Glutamatergic neuron (in vitro differentiated cells): Measurements from ENCODE around the gene LRRC4B. TPM values are rescaled to one million over a fixed set of nuclear protein-coding genes. Genes with fewer than 3 reads are reported as not detected.

ENCODE experiments used
- DNase-seq: peaks from one replicate; pipeline ENCODE4 v3.0.0; 2022
- H3K27ac Mint-ChIP-seq: one replicate; pipeline ENCODE4 v1.8.0; 2020; ENCODE audit warnings: mild to moderate bottlenecking, mixed read lengths, inconsistent platforms; ENCODE audit not compliant: unreplicated experiment
- H3K27me3 Mint-ChIP-seq: one replicate; pipeline ENCODE4 v1.8.0; 2020; ENCODE audit warnings: mild to moderate bottlenecking, moderate library complexity, mixed read lengths, inconsistent platforms; ENCODE audit not compliant: unreplicated experiment
- H3K36me3 Mint-ChIP-seq: one replicate; pipeline ENCODE4 v1.8.0; 2020; ENCODE audit warnings: mild to moderate bottlenecking, mixed read lengths, inconsistent platforms; ENCODE audit not compliant: unreplicated experiment
- H3K4me1 Mint-ChIP-seq: one replicate; pipeline ENCODE4 v1.8.0; 2020; ENCODE audit warnings: mild to moderate bottlenecking, low read depth, mixed read lengths, inconsistent platforms; ENCODE audit not compliant: unreplicated experiment
- H3K4me3 Mint-ChIP-seq: one replicate; pipeline ENCODE4 v1.8.0; 2020; ENCODE audit warnings: mild to moderate bottlenecking, mixed read lengths, inconsistent platforms; ENCODE audit not compliant: unreplicated experiment
- H3K9me3 Mint-ChIP-seq: one replicate; pipeline ENCODE4 v1.8.0; 2020; ENCODE audit warnings: mild to moderate bottlenecking, moderate library complexity, mixed read lengths, inconsistent platforms; ENCODE audit not compliant: unreplicated experiment
- total RNA-seq: library from RNA; stranded (reverse); fragmentation: NEBNext Ultra II Directional; extraction: Animal tissue kit (Norgen Biotek cat#: 25700); gene quantifications from one replicate; pipeline ENCODE4 v1.2.1, GENCODE V29; 2021; ENCODE audit not compliant: unreplicated experiment
- TF ChIP-seq, protein P1 (sequence below): fragments of 200-600 bp; sonication (generic); IDR thresholded peaks from one replicate; pipeline ENCODE4 v1.5.0; 2021; ENCODE audit not compliant: partially characterized antibody, unreplicated experiment

Gene LRRC4B
- total RNA-seq, 1 donor from 2014 or later: 28.5 TPM

- TF ChIP-seq, protein P1, sequence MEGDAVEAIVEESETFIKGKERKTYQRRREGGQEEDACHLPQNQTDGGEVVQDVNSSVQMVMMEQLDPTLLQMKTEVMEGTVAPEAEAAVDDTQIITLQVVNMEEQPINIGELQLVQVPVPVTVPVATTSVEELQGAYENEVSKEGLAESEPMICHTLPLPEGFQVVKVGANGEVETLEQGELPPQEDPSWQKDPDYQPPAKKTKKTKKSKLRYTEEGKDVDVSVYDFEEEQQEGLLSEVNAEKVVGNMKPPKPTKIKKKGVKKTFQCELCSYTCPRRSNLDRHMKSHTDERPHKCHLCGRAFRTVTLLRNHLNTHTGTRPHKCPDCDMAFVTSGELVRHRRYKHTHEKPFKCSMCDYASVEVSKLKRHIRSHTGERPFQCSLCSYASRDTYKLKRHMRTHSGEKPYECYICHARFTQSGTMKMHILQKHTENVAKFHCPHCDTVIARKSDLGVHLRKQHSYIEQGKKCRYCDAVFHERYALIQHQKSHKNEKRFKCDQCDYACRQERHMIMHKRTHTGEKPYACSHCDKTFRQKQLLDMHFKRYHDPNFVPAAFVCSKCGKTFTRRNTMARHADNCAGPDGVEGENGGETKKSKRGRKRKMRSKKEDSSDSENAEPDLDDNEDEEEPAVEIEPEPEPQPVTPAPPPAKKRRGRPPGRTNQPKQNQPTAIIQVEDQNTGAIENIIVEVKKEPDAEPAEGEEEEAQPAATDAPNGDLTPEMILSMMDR: no peak
- Mint-ChIP-seq H3K27ac (no peak overlapping the region), H3K9me3 (peaks cover 11% of the 10 kb centered on the region), H3K36me3 (peaks cover 5% of the 10 kb centered on the region), H3K4me3 (no peak overlapping the region), H3K27me3 (peaks cover 16% of the 10 kb centered on the region), H3K4me1 (peaks cover 19% of the 10 kb centered on the region)
- no peak for DNase-seq
Measured at GRCh38 chr19:50548191-50549058, 19.8 kb downstream of the LRRC4B start.

DNA sequence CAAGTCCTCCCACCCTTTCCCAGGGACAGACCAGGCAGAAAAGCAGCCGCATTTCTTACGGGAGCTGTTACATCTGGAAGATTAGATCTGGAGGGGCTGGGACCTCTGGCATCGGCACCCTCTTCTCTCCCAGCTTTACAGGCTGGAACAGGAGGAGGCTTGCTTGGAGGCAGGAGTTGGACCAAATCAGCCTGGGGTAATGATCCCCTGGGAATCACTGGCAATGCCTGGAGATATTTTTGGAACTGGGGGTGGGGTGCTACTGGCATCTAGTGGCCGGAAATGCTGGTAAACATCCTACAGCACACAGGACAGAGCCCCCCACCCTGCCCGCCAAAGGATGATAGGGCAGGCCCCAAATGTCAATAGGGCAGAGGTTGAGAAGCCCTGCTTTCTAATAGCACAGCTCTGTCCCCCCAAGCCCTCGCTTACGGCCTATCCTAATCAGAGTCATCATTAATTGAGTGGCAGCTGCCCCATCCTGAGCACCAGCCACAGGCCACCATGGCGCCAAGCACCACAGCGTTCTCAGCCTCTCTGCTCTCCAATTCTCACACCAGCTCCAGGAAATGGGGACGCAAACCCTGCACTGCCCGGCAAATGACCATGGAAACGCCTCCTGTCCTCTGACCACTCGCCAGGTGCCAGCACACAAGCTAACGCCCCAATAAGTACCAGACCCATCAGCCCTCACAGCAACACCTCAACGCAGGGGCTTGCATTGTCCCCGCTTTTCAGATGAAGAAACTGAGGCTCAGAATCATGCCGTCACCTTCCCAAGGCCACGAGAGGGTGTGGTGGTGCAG is 20.6 kb downstream of the LRRC4B start:
- peaks cover 27% of the 10 kb centered on the region for H3K4me1 Mint-ChIP-seq
- peak overlapping the region; percentile 16 for H3K4me3 Mint-ChIP-seq
- H3K27ac Mint-ChIP-seq: peak overlapping the region; percentile 28
- peaks cover 10% of the 10 kb centered on the region for H3K9me3 Mint-ChIP-seq
- DNase-seq: no peak
- TF ChIP-seq, protein P1: no peak
- peaks cover 4% of the 10 kb centered on the region for H3K36me3 Mint-ChIP-seq
- H3K27me3 Mint-ChIP-seq: peaks cover 12% of the 10 kb centered on the region

- TF ChIP-seq, protein P1: no peak
- Mint-ChIP-seq H3K27ac (peak overlapping the region; percentile 59), H3K27me3 (peaks cover 7% of the 10 kb centered on the region), H3K36me3 (no peaks in the 10 kb centered on the region), H3K9me3 (peaks cover 6% of the 10 kb centered on the region), H3K4me1 (peaks cover 29% of the 10 kb centered on the region), H3K4me3 (peak overlapping the region; percentile 65)
- no peak for DNase-seq
Measured at GRCh38 chr19:50546527-50547221, 21.6 kb downstream of the LRRC4B start.

- no peak for DNase-seq
- H3K27ac Mint-ChIP-seq: peak overlapping the region; percentile 97
- no peaks in the 10 kb centered on the region for H3K36me3 Mint-ChIP-seq
- H3K27me3 Mint-ChIP-seq: peaks cover under 1% of the 10 kb centered on the region
- peak overlapping the region; percentile 38 for H3K4me3 Mint-ChIP-seq
- H3K9me3 Mint-ChIP-seq: peaks cover 9% of the 10 kb centered on the region
- TF ChIP-seq, protein P1: no peak
- peaks cover 26% of the 10 kb centered on the region for H3K4me1 Mint-ChIP-seq
Measured at GRCh38 chr19:50542943-50543342, 25.3 kb downstream of the LRRC4B start.
